ENCODE results near the gene IGSF10.

DNA sequence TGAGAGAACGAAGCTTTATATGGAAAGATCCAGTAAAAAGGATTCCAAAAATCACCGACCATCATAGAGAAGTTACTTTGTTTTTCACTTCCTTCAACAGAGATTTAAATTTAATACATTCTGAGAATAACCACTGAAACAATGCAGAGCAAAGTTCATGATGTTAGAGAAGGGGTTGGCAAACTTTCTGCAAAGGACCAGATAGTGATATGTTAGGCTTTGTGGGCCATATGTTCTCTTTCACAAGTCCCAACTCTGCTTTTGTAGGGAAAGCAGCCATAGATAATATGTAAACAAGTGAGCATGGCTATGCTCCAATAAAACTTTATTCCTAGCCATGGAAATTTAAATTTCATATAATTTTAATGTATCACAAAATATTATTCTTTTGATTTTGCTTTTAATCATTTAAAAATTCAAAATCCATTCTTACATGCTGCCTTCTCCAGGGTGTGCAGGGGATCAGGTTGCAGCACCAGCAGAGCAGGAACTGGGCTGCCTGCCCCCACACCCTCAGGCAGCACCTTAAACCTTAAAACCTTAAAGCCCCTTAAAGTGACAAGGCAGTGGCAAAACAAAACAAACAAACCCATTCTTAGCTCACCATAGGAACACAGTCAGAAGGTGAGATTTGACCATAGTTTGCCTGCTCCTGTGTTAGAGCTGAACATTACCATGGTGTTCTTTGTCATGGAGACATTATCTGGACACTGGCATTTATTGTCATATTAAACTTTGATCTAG lies 16.9 kb upstream of the IGSF10 start:
- TF ChIP-seq, protein P1, sequence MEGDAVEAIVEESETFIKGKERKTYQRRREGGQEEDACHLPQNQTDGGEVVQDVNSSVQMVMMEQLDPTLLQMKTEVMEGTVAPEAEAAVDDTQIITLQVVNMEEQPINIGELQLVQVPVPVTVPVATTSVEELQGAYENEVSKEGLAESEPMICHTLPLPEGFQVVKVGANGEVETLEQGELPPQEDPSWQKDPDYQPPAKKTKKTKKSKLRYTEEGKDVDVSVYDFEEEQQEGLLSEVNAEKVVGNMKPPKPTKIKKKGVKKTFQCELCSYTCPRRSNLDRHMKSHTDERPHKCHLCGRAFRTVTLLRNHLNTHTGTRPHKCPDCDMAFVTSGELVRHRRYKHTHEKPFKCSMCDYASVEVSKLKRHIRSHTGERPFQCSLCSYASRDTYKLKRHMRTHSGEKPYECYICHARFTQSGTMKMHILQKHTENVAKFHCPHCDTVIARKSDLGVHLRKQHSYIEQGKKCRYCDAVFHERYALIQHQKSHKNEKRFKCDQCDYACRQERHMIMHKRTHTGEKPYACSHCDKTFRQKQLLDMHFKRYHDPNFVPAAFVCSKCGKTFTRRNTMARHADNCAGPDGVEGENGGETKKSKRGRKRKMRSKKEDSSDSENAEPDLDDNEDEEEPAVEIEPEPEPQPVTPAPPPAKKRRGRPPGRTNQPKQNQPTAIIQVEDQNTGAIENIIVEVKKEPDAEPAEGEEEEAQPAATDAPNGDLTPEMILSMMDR (optimal IDR thresholded peaks at IDR 0.05 in 1 of 3, IDR thresholded peaks at IDR 0.05 in 1 of 3, conservative IDR thresholded peaks at IDR 0.05 in 1 of 3; ENCODE audit: extremely low read depth in 1 of 3, insufficient read depth in 2 of 3, low read length in 3 of 3), result no peak
- TF ChIP-seq EZH2 (IDR thresholded peaks at IDR 0.05; ENCODE audit: low read length), result no peak
